Measurements from ENCODE around the gene WSCD2. TPM values are rescaled to one million over a fixed set of nuclear protein-coding genes. Genes with fewer than 3 reads are reported as not detected.

WSCD2 gene
- total and polyA plus RNA-seq, 9 donors: under 0.01 to 2.6 (median 0.53) TPM; not detected in 1

DNA sequence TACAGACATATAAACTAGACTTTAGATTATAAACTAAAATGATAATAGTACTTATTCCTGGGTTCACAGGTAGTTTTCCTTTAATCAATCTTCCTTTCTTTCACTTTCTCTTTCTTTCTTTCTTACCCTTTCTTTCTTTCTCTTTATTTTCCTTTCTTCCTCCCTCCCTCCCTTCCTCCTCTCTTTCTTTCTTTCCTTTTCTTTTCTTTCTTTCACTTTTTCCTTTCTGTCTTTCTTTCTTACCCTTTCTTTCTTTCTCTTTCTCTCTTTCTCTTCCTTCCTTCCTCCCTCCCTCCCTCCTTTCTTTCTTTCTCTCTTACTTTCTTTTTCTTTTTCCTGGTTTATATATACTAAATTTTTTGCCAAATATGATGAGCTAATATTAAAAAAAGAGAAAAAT is 148.5 kb downstream of the WSCD2 start:
- Histone ChIP-seq H3K27me3 (no peaks in the 10 kb centered on the region), H3K9me3 (no peaks in the 10 kb centered on the region), H3K27ac (no peak overlapping the region), H3K4me3 (no peak overlapping the region), H3K4me1 (ENCODE audit: insufficient read depth) (no peaks in the 10 kb centered on the region), H3K36me3 (no peaks in the 10 kb centered on the region)
- intact Hi-C loops (cut with DNase I): no loop called here
- no peak for DNase-seq
- no peak for TF ChIP-seq POLR2A (IDR thresholded peaks at IDR 0.05)

DNA sequence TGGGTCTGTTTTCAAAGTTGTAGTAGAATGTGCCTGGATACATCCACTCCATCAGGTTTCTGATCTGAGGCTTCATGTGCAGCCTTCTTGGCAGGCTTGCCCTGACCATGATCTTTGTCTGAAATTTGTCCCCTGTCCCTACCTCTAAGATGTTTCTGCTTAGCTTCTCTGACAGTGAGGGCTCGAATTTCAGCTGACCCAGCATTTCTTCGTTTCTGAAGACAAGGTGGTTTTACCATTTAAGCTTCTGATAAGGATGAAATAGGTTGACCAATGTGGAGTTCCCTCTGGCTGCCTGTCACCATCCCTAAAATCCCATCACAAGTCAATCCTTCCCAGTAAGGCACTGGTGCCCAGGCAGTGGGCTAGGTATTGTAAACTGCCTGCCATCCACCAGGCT is 153.1 kb downstream of the WSCD2 start:
- DNase-seq: no peak
- no peak overlapping the region for H3K4me3 ChIP-seq
- WGBS, 3 donors: 17 to 36% (median 29%) methylated on average over 2 of the region's 2 CpGs

DNA sequence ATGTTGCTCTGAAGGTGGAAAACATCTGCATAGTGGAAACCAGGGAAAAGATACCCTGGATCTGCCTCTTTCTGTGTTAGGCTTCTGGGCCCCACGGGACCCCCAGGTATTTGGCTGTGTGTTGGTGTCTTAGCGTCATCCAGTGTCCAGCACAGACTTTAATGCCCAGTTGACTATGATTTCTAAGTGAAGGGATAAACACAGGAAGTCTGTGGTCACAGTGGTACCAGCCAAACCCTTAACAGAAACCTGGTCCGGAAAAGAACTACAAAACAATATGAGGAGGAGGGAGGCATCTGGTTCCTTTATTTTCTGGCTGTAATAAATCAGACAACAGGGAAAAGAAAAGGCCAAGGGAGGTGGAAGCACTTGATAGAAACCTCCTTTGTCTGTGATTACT is 153.6 kb downstream of the WSCD2 start:
- intact Hi-C loops (cut with DNase I): no loop called here
- H3K4me3 ChIP-seq: no peak overlapping the region
- DNase-seq: no peak
- no peaks in the 10 kb centered on the region for H3K36me3 ChIP-seq
- no peaks in the 10 kb centered on the region for H3K9me3 ChIP-seq
- 61 to 71% (median 63%) methylated on average over 3 of the region's 3 CpGs for WGBS, 3 donors
- no peaks in the 10 kb centered on the region for H3K4me1 ChIP-seq (ENCODE audit: insufficient read depth)
- no peaks in the 10 kb centered on the region for H3K27me3 ChIP-seq
- H3K27ac ChIP-seq: no peak overlapping the region
- no peak for TF ChIP-seq POLR2A (IDR thresholded peaks at IDR 0.05)
- no peak for TF ChIP-seq EP300 (IDR thresholded peaks at IDR 0.05)
- TF ChIP-seq, protein P1, sequence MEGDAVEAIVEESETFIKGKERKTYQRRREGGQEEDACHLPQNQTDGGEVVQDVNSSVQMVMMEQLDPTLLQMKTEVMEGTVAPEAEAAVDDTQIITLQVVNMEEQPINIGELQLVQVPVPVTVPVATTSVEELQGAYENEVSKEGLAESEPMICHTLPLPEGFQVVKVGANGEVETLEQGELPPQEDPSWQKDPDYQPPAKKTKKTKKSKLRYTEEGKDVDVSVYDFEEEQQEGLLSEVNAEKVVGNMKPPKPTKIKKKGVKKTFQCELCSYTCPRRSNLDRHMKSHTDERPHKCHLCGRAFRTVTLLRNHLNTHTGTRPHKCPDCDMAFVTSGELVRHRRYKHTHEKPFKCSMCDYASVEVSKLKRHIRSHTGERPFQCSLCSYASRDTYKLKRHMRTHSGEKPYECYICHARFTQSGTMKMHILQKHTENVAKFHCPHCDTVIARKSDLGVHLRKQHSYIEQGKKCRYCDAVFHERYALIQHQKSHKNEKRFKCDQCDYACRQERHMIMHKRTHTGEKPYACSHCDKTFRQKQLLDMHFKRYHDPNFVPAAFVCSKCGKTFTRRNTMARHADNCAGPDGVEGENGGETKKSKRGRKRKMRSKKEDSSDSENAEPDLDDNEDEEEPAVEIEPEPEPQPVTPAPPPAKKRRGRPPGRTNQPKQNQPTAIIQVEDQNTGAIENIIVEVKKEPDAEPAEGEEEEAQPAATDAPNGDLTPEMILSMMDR (IDR thresholded peaks at IDR 0.05): no peak

More for the DNA sequence above, 153.1 kb downstream of the WSCD2 start:
- Histone ChIP-seq H3K27me3 (no peaks in the 10 kb centered on the region), H3K4me1 (ENCODE audit: insufficient read depth) (no peaks in the 10 kb centered on the region), H3K27ac (no peak overlapping the region), H3K36me3 (no peaks in the 10 kb centered on the region), H3K9me3 (no peaks in the 10 kb centered on the region)
- TF ChIP-seq, protein P1 (IDR thresholded peaks at IDR 0.05): no peak
- TF ChIP-seq EP300 (IDR thresholded peaks at IDR 0.05): no peak
- no peak for TF ChIP-seq POLR2A (IDR thresholded peaks at IDR 0.05)
- intact Hi-C loops (cut with DNase I): no loop called here

DNA sequence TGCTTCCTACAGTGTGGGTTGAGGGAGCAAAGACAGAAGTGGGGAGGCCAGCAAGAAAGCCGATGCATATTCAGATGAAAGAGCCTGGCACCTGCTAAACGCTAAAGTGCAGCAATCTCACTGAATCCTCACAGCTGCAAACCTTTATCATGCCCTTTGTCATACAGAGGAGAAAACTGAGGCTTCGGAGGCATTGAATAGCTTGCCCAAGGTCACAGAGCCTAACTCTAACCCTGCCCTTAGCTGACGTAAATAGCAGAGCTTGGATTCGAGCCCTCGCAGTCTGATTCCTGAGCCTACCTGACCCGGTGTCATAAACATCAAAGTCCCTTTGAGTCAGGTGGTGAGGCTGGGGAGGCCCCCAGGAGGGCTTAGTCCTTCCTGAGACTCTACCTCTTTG is 155.1 kb downstream of the WSCD2 start:
- Histone ChIP-seq H3K4me1 (ENCODE audit: insufficient read depth) (no peaks in the 10 kb centered on the region), H3K4me3 (no peak overlapping the region), H3K27ac (no peak overlapping the region), H3K9me3 (no peaks in the 10 kb centered on the region), H3K36me3 (no peaks in the 10 kb centered on the region), H3K27me3 (no peaks in the 10 kb centered on the region)
- 43 to 57% (median 45%) methylated on average over 7 of the region's 7 CpGs for WGBS, 3 donors
- no peak for TF ChIP-seq POLR2A (IDR thresholded peaks at IDR 0.05)
- no peak for TF ChIP-seq EP300 (IDR thresholded peaks at IDR 0.05)
- TF ChIP-seq, protein P1 (IDR thresholded peaks at IDR 0.05): no peak
- no peak for DNase-seq
- intact Hi-C loops (cut with DNase I): no loop called here

DNA sequence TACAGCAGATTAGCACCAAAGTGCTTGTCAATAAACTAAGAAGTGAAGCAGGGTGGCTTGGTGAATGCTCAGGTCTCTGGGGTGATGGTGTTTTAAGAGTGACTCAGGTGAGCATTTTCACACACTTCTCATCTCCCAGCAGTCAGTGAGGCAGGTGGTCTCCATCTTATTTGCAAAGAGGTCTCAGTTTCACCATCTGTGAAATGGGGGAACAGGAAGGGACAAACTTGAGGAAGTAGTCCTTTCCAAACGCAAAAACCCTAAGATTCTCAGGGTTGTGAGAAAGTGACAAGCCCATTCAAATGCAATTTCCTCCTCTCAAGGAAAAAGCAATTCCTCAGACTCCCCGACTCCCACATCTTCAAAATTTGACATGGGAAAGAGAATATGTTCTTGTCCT is 155.9 kb downstream of the WSCD2 start:
- 39 to 62% (median 52%) methylated on average over 2 of the region's 2 CpGs for WGBS, 3 donors
- Histone ChIP-seq H3K4me3 (no peak overlapping the region), H3K9me3 (no peaks in the 10 kb centered on the region), H3K36me3 (no peaks in the 10 kb centered on the region), H3K27me3 (no peaks in the 10 kb centered on the region), H3K4me1 (ENCODE audit: insufficient read depth) (no peaks in the 10 kb centered on the region), H3K27ac (no peak overlapping the region)
- no peak for TF ChIP-seq POLR2A (IDR thresholded peaks at IDR 0.05)
- no peak for TF ChIP-seq EP300 (IDR thresholded peaks at IDR 0.05)
- TF ChIP-seq, protein P1 (IDR thresholded peaks at IDR 0.05): no peak
- DNase-seq: no peak
- intact Hi-C loops (cut with DNase I): no loop called here

Data from ovary (tissue), 9 donors.